DND-41 (cell line): ENCODE results near the gene EYA2.

Experiments used
- ATAC-seq: fragments of 200-7000 bp; cut with Tn5 transposase; 3 replicates; pipeline ENCODE4 v1.9.1; 2021; ENCODE audit warnings: low read depth; ENCODE audit not compliant: insufficient read depth
- DNase-seq: peaks from one replicate; pipeline ENCODE4 v3.0.0-alpha.2; 2020
- H2AFZ ChIP-seq: 2 replicates; pipeline ENCODE4 v1.6.0; 2012; ENCODE audit warnings: low read depth, low read length
- H3K27ac ChIP-seq: 2 replicates; pipeline ENCODE4 v1.5.1; 2012; ENCODE audit warnings: low read length, inconsistent platforms
- H3K27me3 ChIP-seq: fragments of 200-600 bp; sonication (generic); 2 replicates; pipeline ENCODE4 v1.6.0; 2012; ENCODE audit warnings: low read length, mild to moderate bottlenecking, inconsistent platforms; ENCODE audit not compliant: insufficient read depth, poor library complexity
- H3K36me3 ChIP-seq: 2 replicates; pipeline ENCODE4 v1.5.1; 2012; ENCODE audit warnings: low read length, inconsistent platforms; ENCODE audit not compliant: insufficient read depth
- H3K4me1 ChIP-seq: 2 replicates; pipeline ENCODE4 v1.5.1; 2012; ENCODE audit warnings: mild to moderate bottlenecking, low read length; ENCODE audit not compliant: insufficient read depth
- H3K4me2 ChIP-seq: 2 replicates; pipeline ENCODE4 v1.6.0; 2012; ENCODE audit warnings: mild to moderate bottlenecking, moderate library complexity, low read length, inconsistent platforms; ENCODE audit not compliant: insufficient read depth
- H3K4me3 ChIP-seq, 2 experiments: fragments of 200-600 bp in 1 of 2; shearing (Covaris generic) in 1 of 2; 2 replicates each; pipeline ENCODE4 v1.5.1; 2012 to 2016; ENCODE audit warnings: inconsistent platforms in 2 of 2, low read length in 2 of 2, mild to moderate bottlenecking in 2 of 2, low read depth in 1 of 2, moderate library complexity in 1 of 2
- H3K79me2 ChIP-seq: 2 replicates; pipeline ENCODE4 v1.6.0; 2012; ENCODE audit warnings: low read length, inconsistent platforms; ENCODE audit not compliant: insufficient read depth
- H3K9ac ChIP-seq: 2 replicates; pipeline ENCODE4 v1.6.0; 2012; ENCODE audit warnings: low read depth, mild to moderate bottlenecking, inconsistent platforms, low read length, moderate library complexity
- H3K9me3 ChIP-seq: 2 replicates; pipeline ENCODE4 v1.5.1; 2012; ENCODE audit warnings: low read length, moderate library complexity, mild to moderate bottlenecking, inconsistent platforms; ENCODE audit not compliant: insufficient read depth, severe bottlenecking
- H4K20me1 ChIP-seq: 2 replicates; pipeline ENCODE4 v1.6.0; 2012; ENCODE audit warnings: low read length; ENCODE audit not compliant: insufficient read depth
- EZH2 ChIP-seq: IDR thresholded peaks from 3 replicates; pipeline ENCODE4 v1.6.1; 2012; ENCODE audit warnings: borderline replicate concordance, low read depth, mild to moderate bottlenecking, moderate library complexity, low read length, inconsistent platforms; ENCODE audit not compliant: severe bottlenecking
- TF ChIP-seq, protein P1 (sequence below): IDR thresholded peaks from 2 replicates; pipeline ENCODE4 v1.5.1; 2012; ENCODE audit warnings: borderline replicate concordance, low read length, moderate library complexity, mild to moderate bottlenecking; ENCODE audit not compliant: poor library complexity, severe bottlenecking; ENCODE audit errors: extremely low read depth

EYA2 gene

DNA sequence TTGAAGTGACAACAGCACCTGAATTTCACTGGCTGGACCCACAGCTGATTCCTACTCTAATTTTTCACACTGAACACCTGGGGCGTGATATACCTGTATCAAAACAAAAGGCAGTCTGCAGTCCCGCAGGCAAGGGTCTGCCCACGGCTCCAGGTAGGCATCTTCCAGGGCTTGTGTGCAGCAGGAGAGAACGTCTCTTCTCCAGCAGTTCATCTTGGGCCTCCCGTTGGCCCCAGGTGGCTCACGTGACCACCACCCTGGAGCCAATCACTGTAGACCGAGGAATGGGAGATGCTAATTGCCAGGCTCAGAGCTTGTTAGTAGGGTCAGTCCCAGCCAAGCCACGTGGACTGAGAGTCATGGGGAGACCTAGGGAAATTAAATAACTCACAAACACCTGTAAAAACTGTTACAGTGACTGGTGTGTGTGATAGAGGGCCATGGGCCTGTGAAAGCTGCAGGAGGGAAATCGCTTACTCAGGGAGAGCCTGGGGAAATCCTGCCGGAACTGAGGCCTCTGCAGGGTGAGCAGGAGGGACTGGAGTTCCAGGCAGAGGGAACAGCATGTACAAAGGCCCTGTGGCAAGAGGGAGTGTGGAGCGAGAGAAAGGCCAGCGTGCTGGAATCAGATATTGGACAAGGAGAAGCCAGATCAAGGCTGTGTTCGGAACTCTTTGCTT lies 83.4 kb downstream of the EYA2 start:
- H3K4me2 ChIP-seq: no peak overlapping the region
- no peak overlapping the region for H3K9ac ChIP-seq
- H3K79me2 ChIP-seq: no peaks in the 10 kb centered on the region
- peaks cover 27% of the 10 kb centered on the region for H3K27me3 ChIP-seq
- TF ChIP-seq EZH2: no peak
- TF ChIP-seq, protein P1, sequence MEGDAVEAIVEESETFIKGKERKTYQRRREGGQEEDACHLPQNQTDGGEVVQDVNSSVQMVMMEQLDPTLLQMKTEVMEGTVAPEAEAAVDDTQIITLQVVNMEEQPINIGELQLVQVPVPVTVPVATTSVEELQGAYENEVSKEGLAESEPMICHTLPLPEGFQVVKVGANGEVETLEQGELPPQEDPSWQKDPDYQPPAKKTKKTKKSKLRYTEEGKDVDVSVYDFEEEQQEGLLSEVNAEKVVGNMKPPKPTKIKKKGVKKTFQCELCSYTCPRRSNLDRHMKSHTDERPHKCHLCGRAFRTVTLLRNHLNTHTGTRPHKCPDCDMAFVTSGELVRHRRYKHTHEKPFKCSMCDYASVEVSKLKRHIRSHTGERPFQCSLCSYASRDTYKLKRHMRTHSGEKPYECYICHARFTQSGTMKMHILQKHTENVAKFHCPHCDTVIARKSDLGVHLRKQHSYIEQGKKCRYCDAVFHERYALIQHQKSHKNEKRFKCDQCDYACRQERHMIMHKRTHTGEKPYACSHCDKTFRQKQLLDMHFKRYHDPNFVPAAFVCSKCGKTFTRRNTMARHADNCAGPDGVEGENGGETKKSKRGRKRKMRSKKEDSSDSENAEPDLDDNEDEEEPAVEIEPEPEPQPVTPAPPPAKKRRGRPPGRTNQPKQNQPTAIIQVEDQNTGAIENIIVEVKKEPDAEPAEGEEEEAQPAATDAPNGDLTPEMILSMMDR: no peak
- DNase-seq (no peak), ATAC-seq (no peak)
- H3K27ac ChIP-seq: no peak overlapping the region
- H2AFZ ChIP-seq: no peak overlapping the region
- peaks cover 17% of the 10 kb centered on the region for H3K4me1 ChIP-seq
- H3K9me3 ChIP-seq: peaks cover 3% of the 10 kb centered on the region
- no peaks in the 10 kb centered on the region for H3K36me3 ChIP-seq
- H4K20me1 ChIP-seq: peaks cover 8% of the 10 kb centered on the region; the same call in 1 of the 2 replicates
- H3K4me3 ChIP-seq: no peak overlapping the region

DNA sequence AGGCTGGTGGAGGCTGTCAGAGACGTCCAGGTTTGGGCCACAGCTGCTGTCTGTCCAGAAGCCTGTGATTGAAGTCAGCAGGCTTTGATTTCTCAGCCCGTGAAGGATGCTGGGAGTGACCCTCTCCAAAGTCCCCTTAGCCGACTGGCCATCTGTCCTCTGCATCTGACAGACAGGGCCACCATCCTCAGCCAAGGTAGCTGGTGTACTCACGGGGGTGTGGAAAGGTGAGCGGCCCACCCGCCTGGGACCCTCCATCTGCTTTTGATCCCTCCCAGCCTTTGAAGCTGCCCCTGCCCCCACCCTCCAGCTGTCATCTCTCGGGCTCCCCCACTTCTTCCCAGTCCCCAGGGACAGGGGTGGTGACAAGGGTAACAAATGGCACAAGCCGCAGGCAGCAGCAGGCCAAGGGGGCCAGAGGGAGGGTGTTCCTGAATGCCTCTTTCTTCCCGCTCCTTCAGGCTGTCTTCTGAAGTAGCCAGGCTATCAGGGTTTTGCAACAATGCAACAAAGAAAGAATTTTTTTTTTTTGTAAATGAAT lies 84.4 kb downstream of the EYA2 start:
- peak overlapping the region; percentile 15; the same call in 1 of the 2 replicates for H3K4me2 ChIP-seq
- TF ChIP-seq EZH2: no peak
- TF ChIP-seq, protein P1: no peak
- no peak overlapping the region for H3K9ac ChIP-seq
- peaks cover 17% of the 10 kb centered on the region for H3K4me1 ChIP-seq
- ATAC-seq (peak; percentile 27; the same call in 1 of the 3 replicates), DNase-seq (peak; percentile 32)
- H3K9me3 ChIP-seq: peaks cover 7% of the 10 kb centered on the region
- H3K27me3 ChIP-seq: peaks cover 25% of the 10 kb centered on the region
- no peak overlapping the region for H2AFZ ChIP-seq
- no peak overlapping the region for H3K4me3 ChIP-seq
- no peaks in the 10 kb centered on the region for H3K36me3 ChIP-seq
- H3K27ac ChIP-seq: no peak overlapping the region
- H3K79me2 ChIP-seq: no peaks in the 10 kb centered on the region
- peaks cover 8% of the 10 kb centered on the region; the same call in 1 of the 2 replicates for H4K20me1 ChIP-seq

DNA sequence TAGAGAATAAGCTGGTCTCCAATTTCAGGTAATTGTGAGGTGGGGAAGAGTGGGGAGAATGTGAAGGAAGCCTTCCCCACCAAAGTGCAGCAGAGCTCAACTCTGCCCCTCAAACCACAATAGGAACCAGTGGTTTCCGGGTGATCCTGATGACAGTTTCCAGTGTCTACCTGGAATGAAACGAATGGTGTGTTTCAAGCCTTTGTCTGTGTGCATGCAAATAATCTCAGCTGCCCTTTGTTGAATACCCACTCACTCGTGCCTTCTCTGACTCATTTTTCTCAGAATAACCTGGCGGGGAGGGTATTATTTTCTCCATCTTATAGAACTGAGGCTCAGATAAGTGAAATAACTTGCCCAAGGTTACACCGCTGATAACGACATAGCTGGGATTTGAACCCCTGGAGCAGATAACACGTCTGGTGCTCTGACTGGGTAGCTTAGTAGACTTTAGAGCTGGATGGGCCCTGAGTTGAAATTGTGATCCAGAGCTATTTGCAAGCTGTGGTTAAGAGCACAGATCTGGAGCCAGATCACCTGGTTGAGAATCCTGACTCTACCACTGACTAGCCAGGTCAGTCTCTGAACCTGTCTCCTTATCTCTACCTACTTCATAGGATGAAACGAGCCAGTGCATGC lies 85.1 kb downstream of the EYA2 start:
- ATAC-seq: peak; percentile 96
- Histone ChIP-seq H3K79me2 (no peaks in the 10 kb centered on the region), H4K20me1 (peaks cover 8% of the 10 kb centered on the region; the same call in 1 of the 2 replicates), H3K4me2 (peak overlapping the region; percentile 15; the same call in 1 of the 2 replicates), H3K27me3 (peaks cover 18% of the 10 kb centered on the region), H3K4me1 (peaks cover 17% of the 10 kb centered on the region), H3K27ac (no peak overlapping the region), H2AFZ (no peak overlapping the region), H3K4me3 (no peak overlapping the region), H3K36me3 (no peaks in the 10 kb centered on the region), H3K9ac (no peak overlapping the region), H3K9me3 (peaks cover 7% of the 10 kb centered on the region)
- TF ChIP-seq, protein P1: no peak
- TF ChIP-seq EZH2: no peak
- peak; percentile 66 for DNase-seq
